GM19023 (cell line): ENCODE data around the gene CCDC9.
"Not testable (repeated sequence)": the region's sequence is repeated elsewhere in the genome, so short reads cannot be mapped to it uniquely, and the experiment has no call there.

Source experiments
- ATAC-seq: cut with Tn5 transposase; IDR thresholded peaks from one replicate; pipeline ENCODE4 v1.9.1; 2021; ENCODE audit warnings: mild to moderate bottlenecking, moderate library complexity; ENCODE audit not compliant: unreplicated experiment

Gene CCDC9

DNA sequence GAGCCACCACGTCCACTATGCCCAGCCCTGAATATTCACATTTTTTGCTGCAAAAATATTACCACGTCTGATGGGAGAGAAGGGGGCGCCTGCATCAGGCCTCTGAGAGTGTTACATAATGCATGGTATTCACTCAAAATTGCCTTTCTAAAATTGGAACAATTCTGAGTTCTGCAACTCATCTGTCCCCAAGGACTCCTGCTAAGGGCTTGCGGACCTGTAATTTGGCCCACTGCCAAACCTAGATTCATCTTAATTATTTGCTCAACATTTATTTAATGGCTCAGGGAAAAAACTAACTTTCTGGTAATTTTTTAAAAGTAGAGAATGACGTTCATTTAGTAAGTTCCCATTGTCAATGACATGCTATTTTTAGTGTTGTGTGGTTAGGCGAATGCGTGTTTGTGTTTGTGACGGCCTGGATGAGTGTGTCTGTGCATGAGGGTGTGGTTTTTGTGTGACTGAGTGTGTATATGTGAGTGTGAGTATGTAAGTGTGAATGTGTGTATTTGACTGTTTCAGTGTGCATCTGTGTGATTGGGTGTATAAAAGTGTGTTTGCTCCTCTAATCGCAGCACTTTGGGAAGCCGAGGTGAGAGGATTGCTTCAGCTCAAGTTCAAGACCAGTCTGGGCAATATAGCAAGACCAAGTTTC lies 27.2 kb downstream of the CCDC9 start:
- no peak for ATAC-seq

DNA sequence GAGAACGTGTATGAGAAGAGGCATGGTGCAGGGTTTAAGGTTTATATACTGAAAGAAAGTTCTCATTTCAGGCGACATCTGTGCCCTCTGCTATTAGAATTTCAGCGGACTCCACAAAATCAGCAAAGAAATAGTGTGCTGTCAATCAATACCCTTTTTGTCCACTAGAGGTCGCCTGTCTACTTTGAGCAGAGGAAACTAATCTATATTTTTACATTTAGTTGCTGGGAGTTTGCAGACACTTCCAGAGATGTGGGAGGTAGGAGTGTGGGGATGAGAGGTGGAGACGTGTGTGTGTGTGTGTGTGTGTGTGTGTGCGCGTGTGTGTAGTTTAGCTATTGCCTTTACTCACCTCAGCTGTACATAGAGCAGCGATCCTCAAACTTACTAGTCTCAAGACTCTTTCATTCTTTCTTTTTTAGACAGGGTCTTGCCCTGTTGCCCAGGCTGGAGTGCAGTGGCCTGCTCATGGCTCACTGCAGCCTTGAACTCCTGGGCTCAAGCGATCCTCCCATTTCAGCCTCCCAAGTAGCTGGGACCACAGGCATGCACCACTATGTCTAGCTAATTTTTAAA lies 28.1 kb downstream of the CCDC9 start:
- no peak for ATAC-seq

DNA sequence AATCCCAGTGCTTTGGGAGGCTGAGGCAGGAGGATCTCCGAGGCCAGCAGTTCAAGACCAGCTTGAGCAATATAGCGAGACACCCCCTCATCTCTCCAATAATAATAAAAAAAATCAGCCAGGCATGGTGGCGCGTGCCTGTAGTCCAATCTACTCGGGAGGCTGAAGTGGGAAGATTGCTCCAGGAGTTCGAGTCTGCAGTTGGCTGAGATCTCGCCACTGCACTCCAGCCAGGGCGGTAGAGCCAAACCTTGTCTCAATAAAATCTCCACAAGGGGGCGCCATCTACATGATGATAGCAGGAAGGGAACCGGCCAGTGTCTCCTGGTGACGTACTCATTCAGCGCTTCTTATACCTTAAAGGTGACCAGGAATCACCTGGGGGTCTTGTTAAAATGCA lies 39.7 kb downstream of the CCDC9 start:
- ATAC-seq: no peak

DNA sequence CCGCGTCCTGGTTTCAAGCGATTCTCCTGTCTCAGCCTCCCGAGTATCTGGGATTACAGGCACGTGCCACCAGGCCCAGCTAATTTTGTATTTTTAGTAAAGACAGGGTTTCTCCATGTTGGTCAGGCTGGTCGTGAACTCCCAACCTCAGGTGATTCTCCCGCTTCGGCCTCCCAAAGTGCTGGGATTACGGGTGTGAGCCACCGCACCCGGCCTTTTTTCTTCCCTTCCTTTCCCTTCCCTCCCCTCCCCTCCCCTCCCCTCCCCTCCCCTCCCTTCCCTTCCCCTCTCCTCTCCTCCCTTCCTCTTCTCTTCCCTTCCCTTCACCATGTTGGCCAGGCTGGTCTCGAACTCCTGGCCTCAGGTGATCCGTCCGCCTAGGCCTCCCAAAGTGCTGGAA lies 44.5 kb downstream of the CCDC9 start:
- not testable (repeated sequence) for ATAC-seq

DNA sequence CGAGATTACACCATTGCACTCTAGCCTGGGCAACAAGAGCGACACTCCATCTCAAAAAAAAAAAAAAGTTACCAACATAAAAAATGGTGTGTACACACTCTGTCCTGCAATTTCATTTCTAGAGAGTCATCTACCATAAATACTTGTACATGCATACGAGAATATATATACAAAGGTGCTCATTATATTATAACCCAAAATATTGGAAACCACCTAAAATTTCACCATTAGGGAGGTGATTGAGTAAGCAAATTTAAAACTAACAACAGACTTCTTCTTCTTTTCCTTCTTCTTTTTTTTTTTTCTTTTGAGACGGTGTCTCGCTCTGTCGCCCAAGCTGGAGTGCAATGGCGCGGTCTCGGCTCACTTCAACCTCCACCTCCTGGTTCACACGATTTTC lies 45.9 kb downstream of the CCDC9 start:
- no peak for ATAC-seq

DNA sequence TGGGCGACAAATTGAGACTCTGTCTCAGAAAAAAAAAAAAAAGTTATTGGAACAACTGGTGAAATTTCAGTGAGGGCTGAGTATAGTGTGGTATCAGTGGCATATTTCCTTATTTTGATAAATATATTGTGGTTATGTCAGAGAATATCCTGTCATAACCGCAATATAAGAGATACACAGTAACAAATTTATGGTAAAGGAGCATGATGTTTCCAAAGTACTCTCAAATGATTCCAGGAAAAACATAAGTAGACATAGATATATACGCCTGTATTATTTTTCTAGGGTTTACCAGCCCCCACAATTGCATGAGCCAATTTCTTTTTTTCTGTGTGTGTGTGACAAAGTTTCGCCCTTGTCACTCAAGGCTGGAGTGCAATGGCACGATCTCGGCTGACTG lies 47.6 kb downstream of the CCDC9 start:
- no peak for ATAC-seq

DNA sequence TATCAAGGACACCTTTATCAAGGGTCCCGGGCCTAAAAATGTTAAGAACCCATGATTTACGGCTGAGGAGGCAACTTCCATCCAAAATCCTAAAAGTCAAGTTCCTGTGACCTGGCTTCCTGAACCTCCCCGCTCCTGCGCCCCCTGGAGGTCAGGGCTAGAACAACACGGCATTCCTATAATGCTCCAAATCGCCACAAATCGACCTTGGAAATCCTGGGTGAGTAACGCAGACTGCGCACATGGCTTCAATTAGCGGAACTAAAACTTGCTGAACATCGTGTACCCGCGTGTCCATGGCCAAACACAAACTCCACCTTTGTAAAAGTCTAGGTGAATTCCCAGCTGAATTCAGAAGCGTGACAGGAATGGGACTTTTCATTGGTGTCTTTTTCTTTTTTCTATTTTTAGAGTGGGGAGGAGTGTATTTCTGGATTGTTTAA lies 49.0 kb downstream of the CCDC9 start:
- ATAC-seq: no peak

DNA sequence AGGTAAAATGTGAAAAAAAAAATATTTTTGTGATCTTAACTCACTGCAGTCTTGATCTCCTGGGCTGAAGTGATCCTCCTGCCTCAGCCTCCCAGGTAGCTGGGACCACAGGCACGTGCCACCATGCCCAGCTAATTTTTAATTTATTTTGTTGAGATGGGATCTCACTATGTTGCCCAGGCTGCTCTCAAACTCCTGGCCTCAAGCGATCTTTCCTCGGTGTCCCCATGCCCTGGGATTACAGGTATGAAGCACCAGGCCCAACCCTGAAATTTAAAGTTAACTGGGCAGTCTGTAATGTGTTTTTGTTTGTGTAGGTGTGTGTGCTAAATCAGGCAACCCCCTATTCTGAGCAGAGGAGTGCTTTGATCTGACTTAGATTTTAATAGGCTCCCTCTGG lies 50.0 kb downstream of the CCDC9 start:
- no peak for ATAC-seq

DNA sequence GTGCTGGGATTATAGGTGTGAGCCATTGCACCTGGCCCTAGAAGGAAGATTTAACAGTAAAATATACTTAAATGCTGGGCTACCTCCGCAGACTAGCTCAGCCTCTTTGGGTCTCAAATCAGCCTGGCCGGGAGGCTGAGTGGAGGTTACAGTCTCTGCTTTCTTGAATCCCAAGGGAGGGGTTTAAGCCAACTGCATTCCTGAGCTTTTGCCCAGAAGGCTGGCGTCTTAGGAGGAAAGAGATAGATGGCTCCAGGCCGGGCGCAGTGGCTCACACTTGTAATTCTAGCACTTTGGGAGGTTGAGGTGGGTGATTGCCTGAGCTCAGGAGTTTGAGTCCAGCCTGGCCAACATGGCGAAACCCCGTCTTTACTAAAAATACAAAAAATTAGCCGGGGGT lies 52.7 kb downstream of the CCDC9 start:
- no peak for ATAC-seq

DNA sequence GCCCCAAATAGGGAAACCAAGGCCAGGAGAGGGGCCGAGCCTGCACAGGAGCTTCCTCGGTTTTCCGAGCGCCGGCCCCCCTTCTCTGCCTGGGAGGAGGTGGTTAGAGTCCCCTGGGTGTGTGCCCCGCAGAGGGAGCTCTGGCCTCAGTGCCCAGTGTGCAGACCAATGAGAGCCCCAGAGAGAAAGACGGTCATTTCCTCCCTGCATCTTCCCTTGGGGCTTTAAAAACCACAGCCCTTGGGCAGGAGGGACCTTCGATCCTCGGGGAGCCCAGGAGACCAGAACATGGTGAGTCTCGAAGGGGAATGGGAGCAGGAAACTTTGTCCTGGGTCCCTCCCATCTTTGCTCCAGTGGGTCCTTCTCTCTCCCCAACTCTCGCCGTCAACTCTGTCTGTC lies 53.3 kb downstream of the CCDC9 start, which contains the start of gene C5AR1:
Gene C5AR1, plus strand, starts transcription at position 254 of the 400 bp plus-strand sequence. Its CDS starts 35 bp downstream, at position 289.
- ATAC-seq: no peak

DNA sequence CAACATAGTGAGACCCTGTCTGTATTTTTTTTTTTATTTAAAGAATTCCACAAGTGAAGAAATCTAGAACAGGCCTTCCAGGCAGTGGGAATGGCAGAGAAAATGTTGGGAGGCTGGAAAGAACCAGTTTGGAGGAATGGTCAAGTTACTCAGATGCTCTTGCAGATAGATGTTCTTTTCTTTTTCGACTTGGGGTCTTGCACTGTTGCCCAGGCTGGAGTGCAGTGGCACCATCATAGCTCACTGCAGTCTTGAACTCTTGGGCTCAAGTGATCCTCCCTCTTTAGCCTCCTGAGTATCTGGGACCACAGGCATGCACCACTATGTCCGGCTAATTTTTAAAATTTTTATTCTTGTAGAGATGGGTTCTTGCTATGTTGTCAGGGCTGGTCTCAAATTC lies 54.0 kb downstream of the CCDC9 start:
- no peak for ATAC-seq

DNA sequence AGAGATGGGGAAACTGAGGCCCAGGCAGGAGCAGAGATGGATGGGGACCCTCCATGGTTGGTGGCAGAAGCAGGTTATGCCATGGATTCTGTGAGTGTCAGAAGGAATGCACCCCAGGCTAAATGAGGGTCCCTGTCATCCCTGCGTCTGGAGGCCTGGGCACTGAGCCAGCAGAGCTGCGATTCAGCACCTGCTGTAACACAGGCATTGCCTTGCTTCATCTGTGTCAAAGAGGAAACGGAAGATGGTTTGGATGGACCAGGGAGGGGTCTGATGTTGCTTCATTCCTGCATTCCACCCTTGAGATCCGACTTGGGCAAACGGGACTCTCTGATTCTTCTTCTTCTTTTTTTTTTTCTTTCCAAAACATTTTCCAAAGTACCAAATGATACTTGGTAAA lies 54.5 kb downstream of the CCDC9 start:
- ATAC-seq: no peak

DNA sequence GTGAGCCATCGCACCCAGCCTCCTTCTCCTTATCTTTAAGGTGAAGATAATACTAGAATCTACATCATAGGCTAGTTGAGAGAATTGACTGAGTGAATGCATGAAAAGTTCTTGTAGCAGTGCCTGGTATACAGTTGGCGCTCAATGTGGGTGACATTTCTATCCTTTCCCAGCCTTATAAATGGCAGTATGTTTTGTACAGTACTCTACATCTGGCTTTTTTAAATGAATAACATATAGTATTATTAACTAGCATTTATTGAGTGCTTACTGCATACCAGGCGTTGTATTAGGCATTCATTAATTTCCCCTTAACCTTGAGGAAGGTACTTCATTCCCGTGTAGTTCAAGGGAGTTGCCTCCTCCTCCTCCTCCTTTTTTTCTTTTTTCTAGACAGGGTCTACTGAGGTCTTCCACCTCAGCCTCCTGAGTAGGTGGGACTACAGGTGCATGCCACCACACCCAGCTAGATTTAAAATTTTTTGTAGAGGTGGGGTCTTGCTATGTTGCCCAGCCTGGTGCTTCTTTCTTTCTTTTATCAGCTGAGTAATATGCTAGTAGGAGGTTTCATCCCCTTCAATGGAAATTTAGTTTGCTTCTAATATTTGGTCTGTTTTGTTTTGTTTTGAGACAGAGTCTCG lies 56.2 kb downstream of the CCDC9 start:
- no peak for ATAC-seq

DNA sequence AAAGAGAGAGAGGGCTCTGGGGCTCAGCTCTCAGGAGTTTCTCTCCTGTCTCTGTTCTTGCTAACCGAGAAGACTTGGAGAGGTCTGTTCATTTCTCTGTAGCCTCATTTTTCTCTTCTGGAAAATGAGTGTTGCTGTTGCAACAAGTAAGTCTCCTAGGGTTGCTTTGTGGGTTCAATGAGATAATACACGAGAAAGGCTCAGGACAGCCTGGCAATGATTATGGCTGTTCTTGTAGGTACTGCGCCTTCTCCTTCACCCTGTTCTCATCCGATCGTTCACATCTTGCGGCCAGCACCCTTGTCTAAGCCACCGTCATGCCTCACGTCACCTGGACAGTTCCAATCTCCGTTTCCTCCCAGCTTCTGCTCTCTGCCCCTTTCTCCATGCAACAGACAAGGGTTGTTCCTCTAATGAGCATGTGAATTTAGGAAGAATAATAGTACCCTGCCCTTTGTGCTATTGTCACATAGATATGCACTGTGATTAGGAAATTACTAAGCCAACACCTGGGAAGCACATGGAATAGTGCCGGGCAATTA lies 57.5 kb downstream of the CCDC9 start:
- ATAC-seq: no peak

DNA sequence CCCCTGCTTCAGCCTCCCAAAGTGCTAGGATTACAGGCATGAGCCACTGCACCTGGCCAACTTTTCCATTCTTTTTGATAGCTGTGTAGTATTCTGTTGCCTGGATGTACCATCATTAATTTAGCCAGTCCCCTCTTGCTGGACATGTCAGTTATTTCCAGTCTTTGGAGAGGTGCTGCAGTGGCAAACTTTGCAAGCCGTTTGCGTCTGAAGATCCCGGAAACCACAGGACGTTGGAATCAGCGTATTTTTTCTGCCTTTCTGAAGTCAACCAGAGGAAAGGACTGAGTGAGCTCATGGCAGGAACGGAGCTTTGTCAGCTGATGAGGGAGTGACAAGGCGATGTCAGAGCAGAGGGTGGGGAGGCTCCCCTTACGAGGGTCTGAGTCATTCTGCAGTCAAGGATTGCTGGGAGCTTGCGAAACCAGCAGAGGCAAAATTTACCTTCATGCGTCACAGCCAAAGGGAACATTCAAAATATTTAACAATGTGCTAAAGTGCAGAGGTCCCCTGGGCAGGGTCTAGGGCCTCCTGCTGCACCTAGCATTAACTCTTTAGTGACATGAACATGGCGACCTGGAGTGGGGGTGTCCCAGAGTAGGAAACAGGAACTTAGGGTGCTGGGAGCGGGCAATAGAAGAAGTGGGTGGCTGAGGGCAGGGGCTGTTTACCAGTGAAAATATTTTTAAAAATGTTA lies 58.9 kb downstream of the CCDC9 start:
- no peak for ATAC-seq

DNA sequence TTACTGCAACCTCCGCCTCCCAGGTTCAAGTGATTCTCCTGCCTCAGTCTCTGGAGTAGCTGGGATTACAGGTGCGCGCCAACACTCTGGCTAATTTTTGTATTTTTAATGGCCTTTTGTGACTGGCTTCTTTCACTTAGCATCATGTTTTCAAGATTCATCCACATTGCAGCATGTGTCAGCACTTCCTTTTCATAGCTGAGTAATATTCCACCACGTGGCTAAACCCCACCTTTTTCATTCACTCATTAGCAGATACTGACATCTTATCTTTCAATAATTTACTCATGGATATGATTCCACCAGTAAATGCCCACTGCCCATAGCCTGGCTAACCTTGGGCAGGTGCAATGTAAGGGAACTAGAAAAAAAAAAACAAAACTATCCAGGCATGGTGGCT lies 60.2 kb downstream of the CCDC9 start:
- no peak for ATAC-seq

DNA sequence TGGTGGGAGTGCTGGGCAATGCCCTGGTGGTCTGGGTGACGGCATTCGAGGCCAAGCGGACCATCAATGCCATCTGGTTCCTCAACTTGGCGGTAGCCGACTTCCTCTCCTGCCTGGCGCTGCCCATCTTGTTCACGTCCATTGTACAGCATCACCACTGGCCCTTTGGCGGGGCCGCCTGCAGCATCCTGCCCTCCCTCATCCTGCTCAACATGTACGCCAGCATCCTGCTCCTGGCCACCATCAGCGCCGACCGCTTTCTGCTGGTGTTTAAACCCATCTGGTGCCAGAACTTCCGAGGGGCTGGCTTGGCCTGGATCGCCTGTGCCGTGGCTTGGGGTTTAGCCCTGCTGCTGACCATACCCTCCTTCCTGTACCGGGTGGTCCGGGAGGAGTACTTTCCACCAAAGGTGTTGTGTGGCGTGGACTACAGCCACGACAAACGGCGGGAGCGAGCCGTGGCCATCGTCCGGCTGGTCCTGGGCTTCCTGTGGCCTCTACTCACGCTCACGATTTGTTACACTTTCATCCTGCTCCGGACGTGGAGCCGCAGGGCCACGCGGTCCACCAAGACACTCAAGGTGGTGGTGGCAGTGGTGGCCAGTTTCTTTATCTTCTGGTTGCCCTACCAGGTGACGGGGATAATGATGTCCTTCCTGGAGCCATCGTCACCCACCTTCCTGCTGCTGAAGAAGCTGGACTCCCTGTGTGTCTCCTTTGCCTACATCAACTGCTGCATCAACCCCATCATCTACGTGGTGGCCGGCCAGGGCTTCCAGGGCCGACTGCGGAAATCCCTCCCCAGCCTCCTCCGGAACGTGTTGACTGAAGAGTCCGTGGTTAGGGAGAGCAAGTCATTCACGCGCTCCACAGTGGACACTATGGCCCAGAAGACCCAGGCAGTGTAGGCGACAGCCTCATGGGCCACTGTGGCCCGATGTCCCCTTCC lies 63.9 kb downstream of the CCDC9 start:
- ATAC-seq: no peak
